ENCODE data around the gene FARP1. TPM values are rescaled to one million over a fixed set of nuclear protein-coding genes. Genes with fewer than 3 reads are reported as not detected.

FARP1 gene
- total RNA-seq, 5 donors from 2014 or later (not counting 1 experiment from before 2014, with no cell fraction given): 0.51 to 2.0 (median 1.0) TPM

- no peaks in the 10 kb centered on the region for H3K9me3 ChIP-seq
- no peaks in the 10 kb centered on the region for H3K27me3 Mint-ChIP-seq
- no peaks in the 10 kb centered on the region for H3K27me3 ChIP-seq (replicated peaks in 1 of 2; ENCODE audit: control insufficient read depth in 2 of 2, extremely low read depth in 1 of 2, insufficient read depth in 2 of 2, low read length in 1 of 2)
- no peaks in the 10 kb centered on the region for H3K9me3 Mint-ChIP-seq
- peak overlapping the region; percentile 85 for H3K27ac ChIP-seq (ENCODE audit: low read length)
- H3K4me1 Mint-ChIP-seq: peaks cover 16 to 25% (median 24%) of the 10 kb centered on the region in 3 donors
- ChIA-PET CTCF (interaction anchor here (0.6 to 3.1 kb wide), 14 partner anchors 8 to 1079 kb away, joined by 3 to 49 read pairs (median 4); no protein-coding TSS in a partner anchor), POLR2A (no interaction called here)
- peak overlapping the region; percentile 91 to 93 for H3K27ac Mint-ChIP-seq
- ATAC-seq (replicated peaks in 1 of 4) (no peak), DNase-seq (no peak)
- 86% methylated on average over 10 of the region's 11 CpGs for WGBS (ENCODE audit: insufficient coverage)
- peaks cover 0 to 14% of the 10 kb centered on the region in 2 donors for H3K36me3 ChIP-seq (ENCODE audit: control insufficient read depth in 2 of 2, extremely low read depth in 1 of 2, insufficient read depth in 1 of 2, low read length in 1 of 2)
- H3K36me3 Mint-ChIP-seq: peaks cover 15% of the 10 kb centered on the region
- no peak overlapping the region for H3K4me3 Mint-ChIP-seq
- H3K4me1 ChIP-seq (ENCODE audit: control insufficient read depth in 1 of 2, extremely low read depth in 1 of 2, insufficient read depth in 2 of 2, low read length in 2 of 2): peaks cover 2 to 24% of the 10 kb centered on the region in 2 experiments
- H3K4me3 ChIP-seq (ENCODE audit: control insufficient read depth in 1 of 2, extremely low read depth in 1 of 2, low read length in 1 of 2): no peak overlapping the region
Observed at GRCh38 chr13:98446234-98446621, 303.3 kb downstream of the FARP1 start.

- Mint-ChIP-seq H3K4me1 (peaks cover 25 to 34% (median 33%) of the 10 kb centered on the region in 3 donors), H3K36me3 (peaks cover 22% of the 10 kb centered on the region), H3K27ac (peak overlapping the region; percentile 48 to 49), H3K4me3 (no peak overlapping the region), H3K27me3 (no peaks in the 10 kb centered on the region), H3K9me3 (no peaks in the 10 kb centered on the region)
- Histone ChIP-seq H3K9me3 (no peaks in the 10 kb centered on the region), H3K4me3 (ENCODE audit: control insufficient read depth in 1 of 2, extremely low read depth in 1 of 2, low read length in 1 of 2) (no peak overlapping the region), H3K4me1 (ENCODE audit: control insufficient read depth in 1 of 2, extremely low read depth in 1 of 2, insufficient read depth in 2 of 2, low read length in 2 of 2) (peaks cover 2 to 30% of the 10 kb centered on the region in 2 experiments), H3K27ac (ENCODE audit: low read length) (no peak overlapping the region), H3K36me3 (ENCODE audit: control insufficient read depth in 2 of 2, extremely low read depth in 1 of 2, insufficient read depth in 1 of 2, low read length in 1 of 2) (peaks cover 0 to 22% of the 10 kb centered on the region in 2 donors), H3K27me3 (replicated peaks in 1 of 2; ENCODE audit: control insufficient read depth in 2 of 2, extremely low read depth in 1 of 2, insufficient read depth in 2 of 2, low read length in 1 of 2) (no peaks in the 10 kb centered on the region)
- no peak for ATAC-seq (replicated peaks in 1 of 4)
- 95% methylated on average over 3 of the region's 5 CpGs for WGBS (ENCODE audit: insufficient coverage)
- ChIA-PET CTCF (interaction anchor here (0.5 to 2.4 kb wide), 4 partner anchors 10 to 225 kb away, joined by 3 to 9 read pairs (median 6); no protein-coding TSS in a partner anchor), POLR2A (no interaction called here)
- no peak for DNase-seq
Observed at GRCh38 chr13:98447130-98447529, 304.2 kb downstream of the FARP1 start.

GRCh38 chr13:98447881-98448641 lies 305.2 kb downstream of the FARP1 start:
- ChIA-PET POLR2A (no interaction called here), CTCF (interaction anchor here (1.3 kb wide), 2 partner anchors 205 kb away, joined by 5 to 6 read pairs; no protein-coding TSS in a partner anchor)
- Histone ChIP-seq H3K27ac (ENCODE audit: low read length) (no peak overlapping the region), H3K4me3 (ENCODE audit: control insufficient read depth in 1 of 2, extremely low read depth in 1 of 2, low read length in 1 of 2) (no peak overlapping the region), H3K36me3 (ENCODE audit: control insufficient read depth in 2 of 2, extremely low read depth in 1 of 2, insufficient read depth in 1 of 2, low read length in 1 of 2) (peaks cover 0 to 30% of the 10 kb centered on the region in 2 donors), H3K9me3 (no peaks in the 10 kb centered on the region), H3K4me1 (ENCODE audit: control insufficient read depth in 1 of 2, extremely low read depth in 1 of 2, insufficient read depth in 2 of 2, low read length in 2 of 2) (peaks cover 2 to 30% of the 10 kb centered on the region in 2 experiments), H3K27me3 (replicated peaks in 1 of 2; ENCODE audit: control insufficient read depth in 2 of 2, extremely low read depth in 1 of 2, insufficient read depth in 2 of 2, low read length in 1 of 2) (no peaks in the 10 kb centered on the region)
- WGBS (ENCODE audit: insufficient coverage): 89% methylated on average over 27 of the region's 28 CpGs
- H3K36me3 Mint-ChIP-seq: peaks cover 30% of the 10 kb centered on the region
- H3K9me3 Mint-ChIP-seq: no peaks in the 10 kb centered on the region
- H3K27me3 Mint-ChIP-seq: no peaks in the 10 kb centered on the region
- DNase-seq (peak in 1 of 35 experiments; percentile 15), ATAC-seq (replicated peaks in 1 of 4) (no peak)
- peaks cover 29 to 38% (median 37%) of the 10 kb centered on the region in 3 donors for H3K4me1 Mint-ChIP-seq
- H3K27ac Mint-ChIP-seq: peak overlapping the region in 1 of 2 donors; percentile 66
- no peak overlapping the region for H3K4me3 Mint-ChIP-seq

GRCh38 chr13:98448642-98448928 lies 305.7 kb downstream of the FARP1 start:
- ATAC-seq (replicated peaks in 1 of 4) (no peak), DNase-seq (no peak)
- ChIA-PET POLR2A (no interaction called here), CTCF (interaction anchor here in 1 of 2 donors (1.3 kb wide), 1 partner anchor 204 kb away, joined by 5 read pairs; no protein-coding TSS in a partner anchor)
- WGBS (ENCODE audit: insufficient coverage): no CpG with 5 or more reads among the region's 5 CpGs
- Mint-ChIP-seq H3K27ac (no peak overlapping the region), H3K4me1 (peaks cover 29 to 38% (median 37%) of the 10 kb centered on the region in 3 donors), H3K9me3 (no peaks in the 10 kb centered on the region), H3K4me3 (no peak overlapping the region), H3K27me3 (no peaks in the 10 kb centered on the region), H3K36me3 (peaks cover 34% of the 10 kb centered on the region)
- no peak overlapping the region for H3K4me3 ChIP-seq (ENCODE audit: control insufficient read depth in 1 of 2, extremely low read depth in 1 of 2, low read length in 1 of 2)
- no peak overlapping the region for H3K27ac ChIP-seq (ENCODE audit: low read length)
- no peaks in the 10 kb centered on the region for H3K27me3 ChIP-seq (replicated peaks in 1 of 2; ENCODE audit: control insufficient read depth in 2 of 2, extremely low read depth in 1 of 2, insufficient read depth in 2 of 2, low read length in 1 of 2)
- peaks cover 0 to 35% of the 10 kb centered on the region in 2 donors for H3K36me3 ChIP-seq (ENCODE audit: control insufficient read depth in 2 of 2, extremely low read depth in 1 of 2, insufficient read depth in 1 of 2, low read length in 1 of 2)
- no peaks in the 10 kb centered on the region for H3K9me3 ChIP-seq
- peaks cover 2 to 30% of the 10 kb centered on the region in 2 experiments for H3K4me1 ChIP-seq (ENCODE audit: control insufficient read depth in 1 of 2, extremely low read depth in 1 of 2, insufficient read depth in 2 of 2, low read length in 2 of 2)

- no peaks in the 10 kb centered on the region for H3K9me3 Mint-ChIP-seq
- ATAC-seq (replicated peaks in 1 of 4): no peak
- DNase-seq: no peak
- no peaks in the 10 kb centered on the region for H3K27me3 Mint-ChIP-seq
- WGBS (ENCODE audit: insufficient coverage): 98% methylated on average over 12 of the region's 16 CpGs
- Histone ChIP-seq H3K27ac (ENCODE audit: low read length) (no peak overlapping the region), H3K36me3 (ENCODE audit: control insufficient read depth in 2 of 2, extremely low read depth in 1 of 2, insufficient read depth in 1 of 2, low read length in 1 of 2) (peaks cover 0 to 39% of the 10 kb centered on the region in 2 donors), H3K9me3 (no peaks in the 10 kb centered on the region), H3K27me3 (replicated peaks in 1 of 2; ENCODE audit: control insufficient read depth in 2 of 2, extremely low read depth in 1 of 2, insufficient read depth in 2 of 2, low read length in 1 of 2) (no peaks in the 10 kb centered on the region), H3K4me1 (ENCODE audit: control insufficient read depth in 1 of 2, extremely low read depth in 1 of 2, insufficient read depth in 2 of 2, low read length in 2 of 2) (peaks cover 2 to 30% of the 10 kb centered on the region in 2 experiments), H3K4me3 (ENCODE audit: control insufficient read depth in 1 of 2, extremely low read depth in 1 of 2, low read length in 1 of 2) (no peak overlapping the region)
- H3K4me1 Mint-ChIP-seq: peaks cover 29 to 37% (median 35%) of the 10 kb centered on the region in 3 donors
- ChIA-PET POLR2A (no interaction called here), CTCF (no interaction called here)
- H3K4me3 Mint-ChIP-seq: no peak overlapping the region
- H3K27ac Mint-ChIP-seq: peak overlapping the region; percentile 28 to 80
- peaks cover 37% of the 10 kb centered on the region for H3K36me3 Mint-ChIP-seq
Observed at GRCh38 chr13:98449273-98449672, 306.4 kb downstream of the FARP1 start.

GRCh38 chr13:98450026-98450425 lies 307.1 kb downstream of the FARP1 start:
- Mint-ChIP-seq H3K4me3 (no peak overlapping the region), H3K27me3 (no peaks in the 10 kb centered on the region), H3K36me3 (peaks cover 45% of the 10 kb centered on the region), H3K9me3 (no peaks in the 10 kb centered on the region), H3K4me1 (peaks cover 26 to 37% (median 34%) of the 10 kb centered on the region in 3 donors), H3K27ac (peak overlapping the region; percentile 67 to 80)
- Histone ChIP-seq H3K4me1 (ENCODE audit: control insufficient read depth in 1 of 2, extremely low read depth in 1 of 2, insufficient read depth in 2 of 2, low read length in 2 of 2) (peaks cover 1 to 26% of the 10 kb centered on the region in 2 experiments), H3K27ac (ENCODE audit: low read length) (no peak overlapping the region), H3K9me3 (no peaks in the 10 kb centered on the region), H3K36me3 (ENCODE audit: control insufficient read depth in 2 of 2, extremely low read depth in 1 of 2, insufficient read depth in 1 of 2, low read length in 1 of 2) (peaks cover 2 to 45% of the 10 kb centered on the region in 2 donors), H3K4me3 (ENCODE audit: control insufficient read depth in 1 of 2, extremely low read depth in 1 of 2, low read length in 1 of 2) (no peak overlapping the region), H3K27me3 (replicated peaks in 1 of 2; ENCODE audit: control insufficient read depth in 2 of 2, extremely low read depth in 1 of 2, insufficient read depth in 2 of 2, low read length in 1 of 2) (no peaks in the 10 kb centered on the region)
- ChIA-PET CTCF (interaction anchor here (0.7 to 1.2 kb wide), 2 partner anchors 113 to 203 kb away, joined by 3 to 6 read pairs; no protein-coding TSS in a partner anchor), POLR2A (interaction anchor here in 1 of 2 donors (0.5 kb wide), 1 partner anchor 23 kb away, joined by 3 read pairs; no protein-coding TSS in a partner anchor)
- ATAC-seq (replicated peaks in 1 of 4) (no peak), DNase-seq (no peak)
- no CpG with 5 or more reads among the region's 1 CpG for WGBS (ENCODE audit: insufficient coverage)

Data from T-cell (primary cell).